ENCODE measurements around the gene TOP2A. TPM values are rescaled to one million over a fixed set of nuclear protein-coding genes. Genes with fewer than 3 reads are reported as not detected.

The TOP2A gene
- total and polyA plus RNA-seq, 9 of the 15 experiments (the other 6 are each of a cell fraction or from before 2014, with no cell fraction given), result 133 to 347 (median 259) TPM

DNA sequence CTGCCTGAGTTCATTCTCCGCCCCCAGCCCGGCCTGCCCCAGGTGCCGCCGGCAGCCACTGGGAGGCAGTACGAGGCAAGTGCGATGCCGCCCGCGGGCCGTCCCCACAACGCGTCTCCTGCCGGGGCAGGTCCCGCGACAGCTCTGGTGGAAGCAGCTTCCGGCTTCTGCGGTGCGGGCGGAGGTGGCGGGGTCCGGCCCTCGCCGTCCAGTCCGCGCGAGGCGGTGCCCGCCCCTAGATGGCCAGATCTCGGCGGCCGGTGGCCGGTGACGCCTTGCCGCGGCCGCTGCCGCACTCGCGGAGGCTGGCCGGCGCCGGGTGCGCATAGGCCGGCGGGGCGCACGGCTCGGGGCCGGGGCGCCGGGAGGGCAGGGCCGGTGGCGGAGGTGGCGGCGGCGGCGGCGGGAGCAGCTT, 55.0 kb downstream of the TOP2A start (continued):
- TF ChIP-seq MYC (IDR thresholded peaks at IDR 0.05; ENCODE audit: low read depth, low read length), result peak; percentile 59; the same call in 1 of the 2 replicates
- no peak for TF ChIP-seq MYC (CRISPR knock-in tag; IDR thresholded peaks at IDR 0.05; ENCODE audit: borderline replicate concordance, low read depth)
- TF ChIP-seq OTX1 (CRISPR knock-in tag; IDR thresholded peaks at IDR 0.05), result no peak
- TF ChIP-seq GTF2A2 (tag; IDR thresholded peaks at IDR 0.05), result no peak
- TF ChIP-seq, protein P1, sequence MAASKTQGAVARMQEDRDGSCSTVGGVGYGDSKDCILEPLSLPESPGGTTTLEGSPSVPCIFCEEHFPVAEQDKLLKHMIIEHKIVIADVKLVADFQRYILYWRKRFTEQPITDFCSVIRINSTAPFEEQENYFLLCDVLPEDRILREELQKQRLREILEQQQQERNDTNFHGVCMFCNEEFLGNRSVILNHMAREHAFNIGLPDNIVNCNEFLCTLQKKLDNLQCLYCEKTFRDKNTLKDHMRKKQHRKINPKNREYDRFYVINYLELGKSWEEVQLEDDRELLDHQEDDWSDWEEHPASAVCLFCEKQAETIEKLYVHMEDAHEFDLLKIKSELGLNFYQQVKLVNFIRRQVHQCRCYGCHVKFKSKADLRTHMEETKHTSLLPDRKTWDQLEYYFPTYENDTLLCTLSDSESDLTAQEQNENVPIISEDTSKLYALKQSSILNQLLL (CRISPR knock-in tag; IDR thresholded peaks at IDR 0.05; ENCODE audit: borderline replicate concordance), result no peak
- TF ChIP-seq ZFX (CRISPR knock-in tag; IDR thresholded peaks at IDR 0.05), result peak; percentile 29; the same call in 1 of the 2 replicates
- TF ChIP-seq, protein P2, sequence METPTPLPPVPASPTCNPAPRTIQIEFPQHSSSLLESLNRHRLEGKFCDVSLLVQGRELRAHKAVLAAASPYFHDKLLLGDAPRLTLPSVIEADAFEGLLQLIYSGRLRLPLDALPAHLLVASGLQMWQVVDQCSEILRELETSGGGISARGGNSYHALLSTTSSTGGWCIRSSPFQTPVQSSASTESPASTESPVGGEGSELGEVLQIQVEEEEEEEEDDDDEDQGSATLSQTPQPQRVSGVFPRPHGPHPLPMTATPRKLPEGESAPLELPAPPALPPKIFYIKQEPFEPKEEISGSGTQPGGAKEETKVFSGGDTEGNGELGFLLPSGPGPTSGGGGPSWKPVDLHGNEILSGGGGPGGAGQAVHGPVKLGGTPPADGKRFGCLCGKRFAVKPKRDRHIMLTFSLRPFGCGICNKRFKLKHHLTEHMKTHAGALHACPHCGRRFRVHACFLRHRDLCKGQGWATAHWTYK (CRISPR knock-in tag; IDR thresholded peaks at IDR 0.05), result no peak
- TF ChIP-seq NR4A1 (CRISPR knock-in tag; IDR thresholded peaks at IDR 0.05), result no peak
- no peak for TF ChIP-seq NR4A1 (tag; IDR thresholded peaks at IDR 0.05)
- no peak for TF ChIP-seq ZNF431 (CRISPR knock-in tag; IDR thresholded peaks at IDR 0.05)
- no peak for TF ChIP-seq MLLT1 (IDR thresholded peaks at IDR 0.05)
- TF ChIP-seq, protein P3, sequence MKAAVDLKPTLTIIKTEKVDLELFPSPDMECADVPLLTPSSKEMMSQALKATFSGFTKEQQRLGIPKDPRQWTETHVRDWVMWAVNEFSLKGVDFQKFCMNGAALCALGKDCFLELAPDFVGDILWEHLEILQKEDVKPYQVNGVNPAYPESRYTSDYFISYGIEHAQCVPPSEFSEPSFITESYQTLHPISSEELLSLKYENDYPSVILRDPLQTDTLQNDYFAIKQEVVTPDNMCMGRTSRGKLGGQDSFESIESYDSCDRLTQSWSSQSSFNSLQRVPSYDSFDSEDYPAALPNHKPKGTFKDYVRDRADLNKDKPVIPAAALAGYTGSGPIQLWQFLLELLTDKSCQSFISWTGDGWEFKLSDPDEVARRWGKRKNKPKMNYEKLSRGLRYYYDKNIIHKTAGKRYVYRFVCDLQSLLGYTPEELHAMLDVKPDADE (conservative IDR thresholded peaks at IDR 0.05; ENCODE audit: control insufficient read depth, low read depth, low read length), result no peak; the same call in 1 of the 2 replicates
- no peak for TF ChIP-seq KLF1 (tag; IDR thresholded peaks at IDR 0.05)
- no peak for TF ChIP-seq RNF2 (IDR thresholded peaks at IDR 0.05)
- no peak for TF ChIP-seq ZNF274 (IDR thresholded peaks at IDR 0.05; ENCODE audit: borderline replicate concordance, low read depth, low read length)
- no peak for TF ChIP-seq KDM2B (CRISPR knock-in tag; IDR thresholded peaks at IDR 0.05)
- TF ChIP-seq ARID2 (IDR thresholded peaks at IDR 0.05), result no peak
- TF ChIP-seq HLTF (IDR thresholded peaks at IDR 0.05), result no peak
- TF ChIP-seq, protein P4, sequence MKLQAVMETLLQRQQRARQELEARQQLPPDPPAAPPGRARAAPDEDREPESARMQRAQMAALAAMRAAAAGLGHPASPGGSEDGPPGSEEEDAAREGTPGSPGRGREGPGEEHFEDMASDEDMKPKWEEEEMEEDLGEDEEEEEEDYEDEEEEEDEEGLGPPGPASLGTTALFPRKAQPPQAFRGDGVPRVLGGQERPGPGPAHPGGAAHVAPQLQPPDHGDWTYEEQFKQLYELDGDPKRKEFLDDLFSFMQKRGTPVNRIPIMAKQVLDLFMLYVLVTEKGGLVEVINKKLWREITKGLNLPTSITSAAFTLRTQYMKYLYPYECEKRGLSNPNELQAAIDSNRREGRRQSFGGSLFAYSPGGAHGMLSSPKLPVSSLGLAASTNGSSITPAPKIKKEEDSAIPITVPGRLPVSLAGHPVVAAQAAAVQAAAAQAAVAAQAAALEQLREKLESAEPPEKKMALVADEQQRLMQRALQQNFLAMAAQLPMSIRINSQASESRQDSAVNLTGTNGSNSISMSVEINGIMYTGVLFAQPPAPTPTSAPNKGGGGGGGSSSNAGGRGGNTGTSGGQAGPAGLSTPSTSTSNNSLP (IDR thresholded peaks at IDR 0.05; ENCODE audit: borderline replicate concordance, low read depth, low read length), result no peak
- TF ChIP-seq ZNF655 (CRISPR knock-in tag; IDR thresholded peaks at IDR 0.05), result no peak
- peak; percentile 64 for TF ChIP-seq EGR1 (conservative IDR thresholded peaks at IDR 0.05)
- no peak for TF ChIP-seq ATF1 (CRISPR knock-in tag; IDR thresholded peaks at IDR 0.05)
- TF ChIP-seq ATF1 (tag; IDR thresholded peaks at IDR 0.05), result peak; percentile 35; the same call in 1 of the 2 replicates
- no peak for TF ChIP-seq BRD4 (IDR thresholded peaks at IDR 0.05)
